Fibroblast of skin of right biceps (primary cell): ENCODE data around the gene BCAR3.
A peak's percentile ranks its signal among the peaks of the same experiment; 100 is the strongest.
"Not testable (repeated sequence)": the region's sequence is repeated elsewhere in the genome, so short reads cannot be mapped to it uniquely, and the experiment has no call there.

Source experiments
- DNase-seq: peaks from one replicate; pipeline ENCODE4 v3.0.0-alpha.2; 2013

Gene BCAR3

GRCh38 chr1:93573940-93574469 lies 107.6 kb downstream of the BCAR3 start:
- no peak for DNase-seq

GRCh38 chr1:93571623-93572310 lies 109.9 kb downstream of the BCAR3 start:
- DNase-seq: no peak

- DNase-seq: no peak
These were observed 112.1 kb downstream of the BCAR3 start for GRCh38 chr1:93569489-93569888.

- peak; percentile 92 for DNase-seq
These were observed 114.2 kb downstream of the BCAR3 start for GRCh38 chr1:93567255-93567918.

GRCh38 chr1:93566227-93566626 lies 115.4 kb downstream of the BCAR3 start:
- peak; percentile 35 for DNase-seq

- peak; percentile 78 for DNase-seq
These were observed 116.0 kb downstream of the BCAR3 start for GRCh38 chr1:93565496-93566206.

GRCh38 chr1:93559695-93560094 lies 121.9 kb downstream of the BCAR3 start:
- no peak for DNase-seq

GRCh38 chr1:93559045-93559444 lies 122.6 kb downstream of the BCAR3 start:
- DNase-seq: no peak

GRCh38 chr1:93556291-93556690 lies 125.3 kb downstream of the BCAR3 start:
- no peak for DNase-seq

- DNase-seq: no peak
These were observed 126.5 kb downstream of the BCAR3 start for GRCh38 chr1:93554883-93555872.

GRCh38 chr1:93553886-93554490 lies 127.6 kb downstream of the BCAR3 start:
- DNase-seq: not testable (repeated sequence)

- peak; percentile 83 for DNase-seq
These were observed 128.7 kb downstream of the BCAR3 start for GRCh38 chr1:93552741-93553455.

GRCh38 chr1:93549811-93550210 lies 131.8 kb downstream of the BCAR3 start:
- no peak for DNase-seq

GRCh38 chr1:93549131-93549530 lies 132.5 kb downstream of the BCAR3 start:
- DNase-seq: no peak

GRCh38 chr1:93546162-93546863 lies 135.3 kb downstream of the BCAR3 start:
- no peak for DNase-seq

- peak; percentile 39 for DNase-seq
These were observed 139.2 kb downstream of the BCAR3 start for GRCh38 chr1:93542398-93542797.

- DNase-seq: no peak
These were observed 140.6 kb downstream of the BCAR3 start for GRCh38 chr1:93541045-93541444.

- DNase-seq: peak; percentile 76
These were observed 143.7 kb downstream of the BCAR3 start for GRCh38 chr1:93537924-93538323.

GRCh38 chr1:93537396-93537795 lies 144.2 kb downstream of the BCAR3 start:
- DNase-seq: peak; percentile 25

- DNase-seq: no peak
These were observed 148.0 kb downstream of the BCAR3 start for GRCh38 chr1:93533677-93534076.
